GM23338 (cell line): Measurements from ENCODE around the gene NDP.

Experiments used
- CTCF ChIP-seq, 2 experiments: fragments of 200-600 bp in 1 of 2; sonication (generic) in 1 of 2; conservative IDR thresholded peaks; 2 replicates each; pipeline versions ENCODE4 v1.5.1 to v1.6.1; 2016 to 2017; ENCODE audit warnings: antibody characterized with exemption in 2 of 2, low read depth in 2 of 2, mild to moderate bottlenecking in 2 of 2, moderate library complexity in 1 of 2
- EZH2 ChIP-seq: fragments of 200-600 bp; sonication (generic); IDR thresholded peaks from one replicate; pipeline ENCODE4 v1.8.0; 2017; ENCODE audit warnings: antibody characterized with exemption, mild to moderate bottlenecking, low read depth; ENCODE audit not compliant: unreplicated experiment
- JUNB ChIP-seq: IDR thresholded peaks from one replicate; pipeline ENCODE4 v1.6.1; 2016; ENCODE audit warnings: antibody characterized with exemption; ENCODE audit not compliant: unreplicated experiment

- TF ChIP-seq CTCF (conservative IDR thresholded peaks at IDR 0.05; ENCODE audit: low read depth in 2 of 2) (no peak), EZH2 (no peak), JUNB (no peak)
These were observed 5.0 kb upstream of the NDP start for GRCh38 chrX:43978226-43978625.
